Measurements from ENCODE around the gene RTP3.

GRCh38 chr3:46541835-46542234, 44.1 kb downstream of the RTP3 start:
- no peak for TF ChIP-seq POLR2A (IDR thresholded peaks at IDR 0.05)
- TF ChIP-seq, protein P1, sequence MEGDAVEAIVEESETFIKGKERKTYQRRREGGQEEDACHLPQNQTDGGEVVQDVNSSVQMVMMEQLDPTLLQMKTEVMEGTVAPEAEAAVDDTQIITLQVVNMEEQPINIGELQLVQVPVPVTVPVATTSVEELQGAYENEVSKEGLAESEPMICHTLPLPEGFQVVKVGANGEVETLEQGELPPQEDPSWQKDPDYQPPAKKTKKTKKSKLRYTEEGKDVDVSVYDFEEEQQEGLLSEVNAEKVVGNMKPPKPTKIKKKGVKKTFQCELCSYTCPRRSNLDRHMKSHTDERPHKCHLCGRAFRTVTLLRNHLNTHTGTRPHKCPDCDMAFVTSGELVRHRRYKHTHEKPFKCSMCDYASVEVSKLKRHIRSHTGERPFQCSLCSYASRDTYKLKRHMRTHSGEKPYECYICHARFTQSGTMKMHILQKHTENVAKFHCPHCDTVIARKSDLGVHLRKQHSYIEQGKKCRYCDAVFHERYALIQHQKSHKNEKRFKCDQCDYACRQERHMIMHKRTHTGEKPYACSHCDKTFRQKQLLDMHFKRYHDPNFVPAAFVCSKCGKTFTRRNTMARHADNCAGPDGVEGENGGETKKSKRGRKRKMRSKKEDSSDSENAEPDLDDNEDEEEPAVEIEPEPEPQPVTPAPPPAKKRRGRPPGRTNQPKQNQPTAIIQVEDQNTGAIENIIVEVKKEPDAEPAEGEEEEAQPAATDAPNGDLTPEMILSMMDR (IDR thresholded peaks at IDR 0.05), result no peak

All from body of pancreas (tissue), 4 donors.